ENCODE data around the gene HSH2D. TPM values are rescaled to one million over a fixed set of nuclear protein-coding genes. Genes with fewer than 3 reads are reported as not detected.

Gene HSH2D
- total and polyA plus RNA-seq, 2 of the 13 experiments (the other 11 are each of a cell fraction or from before 2014, with no cell fraction given) = 0.69 to 3.2 TPM

GRCh38 chr19:16111160-16111908, 32.2 kb upstream of the HSH2D start, which contains the start of gene RAB8A (continued):
- TF ChIP-seq ZNF318 (CRISPR knock-in tag; IDR thresholded peaks at IDR 0.05) (no peak; the same call in 1 of the 2 replicates), PHF8 (CRISPR knock-in tag; IDR thresholded peaks at IDR 0.05) (no peak), CHD4 (IDR thresholded peaks at IDR 0.05; ENCODE audit: borderline replicate concordance, low read length) (no peak), RFX1 (IDR thresholded peaks at IDR 0.05) (no peak; the same call in 1 of the 2 replicates), ZBED4 (CRISPR knock-in tag; IDR thresholded peaks at IDR 0.05; ENCODE audit: borderline replicate concordance) (no peak), ZNF225 (CRISPR knock-in tag; IDR thresholded peaks at IDR 0.05) (no peak), PAX8 (CRISPR knock-in tag; IDR thresholded peaks at IDR 0.05; ENCODE audit: borderline replicate concordance) (0 out of 2 replicates have a peak, but pooled peaks have one; percentile 35), MNT (IDR thresholded peaks at IDR 0.05) (peak; percentile 44; the same call in 1 of the 2 replicates), HBP1 (CRISPR knock-in tag; IDR thresholded peaks at IDR 0.05; ENCODE audit: low read depth) (no peak; the same call in 1 of the 2 replicates), EZH2 (conservative IDR thresholded peaks at IDR 0.05; ENCODE audit: low read depth, low read length) (no peak)
